HUDEP-2 (cell line): Measurements from ENCODE around the gene IFI27.
A peak's percentile ranks its signal among the peaks of the same experiment; 100 is the strongest.

Experiments used
- DNase-seq, 76 experiments: peaks; one replicate each; lab custom pipeline; 2025; ENCODE audit not compliant: unreplicated experiment in 76 of 76; lab: John Stamatoyannopoulos, UW

The IFI27 gene

GRCh38 chr14:94123868-94124267, 13.3 kb downstream of the IFI27 start:
- no peak for DNase-seq

- no peak for DNase-seq
Observed at GRCh38 chr14:94124582-94125377, 14.2 kb downstream of the IFI27 start.

GRCh38 chr14:94125659-94126418, 15.3 kb downstream of the IFI27 start:
- no peak for DNase-seq

GRCh38 chr14:94126419-94126677, 15.8 kb downstream of the IFI27 start:
- DNase-seq: no peak

GRCh38 chr14:94126800-94127199, 16.3 kb downstream of the IFI27 start:
- DNase-seq: no peak

GRCh38 chr14:94127330-94127729, 16.8 kb downstream of the IFI27 start:
- DNase-seq: no peak

- DNase-seq: no peak
Observed at GRCh38 chr14:94128216-94128839, 17.8 kb downstream of the IFI27 start.

GRCh38 chr14:94129111-94129757, 18.7 kb downstream of the IFI27 start, which contains the start of gene IFI27L2:
Gene IFI27L2 (minus strand): TSS chr14:94129604. CDS start chr14:94129564, 40 bp downstream.
- DNase-seq: peak in 66 of 76 experiments; percentile 3 to 72 (median 46)

- DNase-seq: peak in 45 of 76 experiments; percentile 2 to 49 (median 21)
Observed at GRCh38 chr14:94129758-94130414, 19.4 kb downstream of the IFI27 start.

GRCh38 chr14:94132285-94132887, 21.9 kb downstream of the IFI27 start:
- peak in 48 of 76 experiments; percentile 7 to 69 (median 34) for DNase-seq

- no peak for DNase-seq
Observed at GRCh38 chr14:94135476-94135875, 24.9 kb downstream of the IFI27 start.

- DNase-seq: peak in 71 of 76 experiments; percentile 8 to 88 (median 67)
Observed at GRCh38 chr14:94136575-94137331, 26.2 kb downstream of the IFI27 start.

- DNase-seq: no peak
Observed at GRCh38 chr14:94138251-94138650, 27.7 kb downstream of the IFI27 start.

- no peak for DNase-seq
Observed at GRCh38 chr14:94139006-94139405, 28.5 kb downstream of the IFI27 start.

- DNase-seq: no peak
Observed at GRCh38 chr14:94139421-94139820, 28.9 kb downstream of the IFI27 start.

GRCh38 chr14:94142247-94142646, 31.7 kb downstream of the IFI27 start:
- no peak for DNase-seq

- no peak for DNase-seq
Observed at GRCh38 chr14:94142836-94143235, 32.3 kb downstream of the IFI27 start.

- DNase-seq: peak in 9 of 76 experiments; percentile 1 to 17 (median 7)
Observed at GRCh38 chr14:94143239-94143638, 32.7 kb downstream of the IFI27 start.

GRCh38 chr14:94143711-94144110, 33.2 kb downstream of the IFI27 start:
- DNase-seq: no peak
